Measurements from ENCODE around the gene MMP20.

The MMP20 gene

GRCh38 chr11:102596578-102596977 lies 28.6 kb downstream of the MMP20 start:
- DNase-seq (ENCODE audit: low spot score), result no peak
- Histone ChIP-seq H3K4me3 (no peak overlapping the region), H3K27ac (no peak overlapping the region)
- TF ChIP-seq CTCF (IDR thresholded peaks at IDR 0.05), result no peak

GRCh38 chr11:102592634-102593581 lies 32.2 kb downstream of the MMP20 start:
- H3K27ac ChIP-seq, result no peak overlapping the region
- no peak for TF ChIP-seq CTCF (IDR thresholded peaks at IDR 0.05)
- no peak overlapping the region for H3K4me3 ChIP-seq
- DNase-seq (ENCODE audit: low spot score), result no peak

- H3K4me3 ChIP-seq, result no peak overlapping the region
- TF ChIP-seq CTCF (IDR thresholded peaks at IDR 0.05), result no peak
- no peak overlapping the region for H3K27ac ChIP-seq
- DNase-seq (ENCODE audit: low spot score), result no peak
These were observed 33.0 kb downstream of the MMP20 start for GRCh38 chr11:102592131-102592530.

- TF ChIP-seq CTCF (IDR thresholded peaks at IDR 0.05), result no peak
- H3K4me3 ChIP-seq, result no peak overlapping the region
- DNase-seq (ENCODE audit: low spot score), result no peak
- no peak overlapping the region for H3K27ac ChIP-seq
These were observed 33.9 kb downstream of the MMP20 start for GRCh38 chr11:102591160-102591718.

GRCh38 chr11:102590276-102591049 lies 34.7 kb downstream of the MMP20 start:
- Histone ChIP-seq H3K4me3 (no peak overlapping the region), H3K27ac (no peak overlapping the region)
- TF ChIP-seq CTCF (IDR thresholded peaks at IDR 0.05), result no peak
- DNase-seq (ENCODE audit: low spot score), result no peak

- TF ChIP-seq CTCF (IDR thresholded peaks at IDR 0.05), result no peak
- Histone ChIP-seq H3K27ac (no peak overlapping the region), H3K4me3 (no peak overlapping the region)
- no peak for DNase-seq (ENCODE audit: low spot score)
These were observed 36.1 kb downstream of the MMP20 start for GRCh38 chr11:102589047-102589459.
